T47D (cell line): Measurements from ENCODE around the gene TXNRD1.
"Not testable (repeated sequence)": the region's sequence is repeated elsewhere in the genome, so short reads cannot be mapped to it uniquely, and the experiment has no call there.

Experiments
- DNase-seq, 2 experiments: peaks; one replicate each; pipeline versions ENCODE4 v3.0.0 to v3.0.0-alpha.2; 2011 to 2012; ENCODE audit warnings: low read depth in 1 of 2, low spot score in 1 of 2
- JUND ChIP-seq: IDR thresholded peaks from 2 replicates; pipeline ENCODE4 v1.6.1; 2012; ENCODE audit warnings: low read depth
- in situ Hi-C: cut with HindIII; loops from 2 replicates; pipeline ENCODE4 v1.10.0; 2016; ENCODE audit warnings: low sequenced_read_pairs, low pct_unique_long_range_greater_than_20kb

Gene TXNRD1

GRCh38 chr12:104204690-104205480 is 10.7 kb upstream of the TXNRD1 start:
- DNase-seq = no peak
- TF ChIP-seq JUND = no peak
- in situ Hi-C loops = no loop called here

- in situ Hi-C loops = no loop called here
- no peak for DNase-seq
- TF ChIP-seq JUND = no peak
These were observed 8.0 kb upstream of the TXNRD1 start for GRCh38 chr12:104207416-104208205.

DNA sequence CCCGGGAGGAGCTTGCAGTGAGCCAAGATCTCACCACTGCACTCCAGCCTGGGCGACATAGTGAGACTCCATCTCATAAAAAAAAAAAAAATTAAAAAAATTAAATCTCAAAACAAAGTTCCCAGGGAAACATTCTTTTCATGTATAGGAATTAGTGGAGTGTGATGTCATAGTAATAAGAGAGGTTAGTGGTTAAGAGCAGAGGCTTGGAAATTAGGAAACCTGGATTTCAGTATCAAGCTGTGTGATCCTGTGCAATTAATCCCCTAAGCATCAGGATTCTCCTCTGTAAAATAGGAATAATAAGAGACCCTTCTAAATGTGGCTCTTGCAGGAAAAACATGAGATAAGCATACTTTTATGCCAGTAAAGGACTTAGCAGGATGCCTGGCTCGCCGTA is 3.1 kb upstream of the TXNRD1 start:
- in situ Hi-C loops = no loop called here
- TF ChIP-seq JUND = no peak
- no peak for DNase-seq

DNA sequence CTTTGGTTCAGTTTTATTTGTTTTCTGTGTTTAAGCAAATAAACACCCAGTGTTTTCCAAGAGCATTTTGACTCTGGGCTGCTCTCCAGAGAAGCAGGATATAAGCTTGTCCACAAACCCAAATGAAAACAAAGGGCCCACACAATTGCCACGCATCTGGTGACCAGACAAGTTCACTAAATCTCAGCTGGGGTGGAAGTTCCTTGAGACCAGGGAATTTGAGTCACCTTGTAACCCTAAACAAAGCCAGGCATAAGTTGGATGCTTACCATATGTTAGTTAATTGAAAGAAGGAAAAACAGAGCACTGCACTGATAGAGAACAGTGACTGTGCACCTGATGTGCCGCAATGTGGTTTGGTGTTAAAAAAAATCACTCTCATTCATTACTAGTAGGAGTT is 1.6 kb upstream of the TXNRD1 start:
- DNase-seq = peak; percentile 78 to 88
- in situ Hi-C loops = no loop called here
- TF ChIP-seq JUND = no peak; the same call in 1 of the 2 replicates

DNA sequence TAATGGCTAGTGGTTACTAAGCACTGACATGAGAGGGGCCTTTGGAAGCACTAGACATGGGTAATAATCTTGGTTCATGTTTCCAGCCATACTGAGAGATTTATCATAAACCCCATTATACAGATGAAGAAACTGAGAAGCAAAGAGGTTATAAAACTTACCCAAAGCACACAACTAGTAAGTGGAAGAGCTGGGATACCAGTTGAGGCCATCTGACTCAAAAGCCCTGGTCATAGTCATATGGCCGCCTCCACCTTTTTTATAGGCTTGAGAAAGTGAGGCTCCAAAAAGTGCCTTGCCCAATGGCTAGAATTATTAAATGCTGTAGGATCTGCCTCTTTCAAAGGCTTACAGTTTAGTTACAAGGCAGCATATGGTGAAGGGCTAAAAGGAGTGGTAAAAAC is 944 bp downstream of the TXNRD1 start:
- TF ChIP-seq JUND = no peak
- no peak for DNase-seq
- in situ Hi-C loops = no loop called here

DNA sequence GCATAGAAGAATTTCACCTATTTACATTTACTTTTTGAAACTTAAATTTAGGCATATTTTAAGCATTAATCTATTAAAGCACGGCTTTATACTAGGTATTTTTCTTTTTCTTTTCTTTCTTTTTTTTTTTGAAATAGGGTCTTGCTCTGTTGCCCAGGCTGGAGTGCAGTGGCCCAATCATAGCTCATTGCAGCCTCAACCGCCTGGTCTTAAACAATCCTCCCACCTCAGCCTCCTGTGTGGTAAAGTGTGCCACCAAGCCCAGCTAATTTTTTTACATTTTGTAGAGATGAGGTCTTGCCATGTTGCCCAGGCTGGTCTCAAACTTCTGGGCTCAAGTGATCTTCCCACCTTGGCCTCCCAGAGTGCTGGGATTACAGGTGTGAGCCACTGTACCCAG is 2.9 kb downstream of the TXNRD1 start:
- DNase-seq, in situ Hi-C loops: not testable (repeated sequence)

DNA sequence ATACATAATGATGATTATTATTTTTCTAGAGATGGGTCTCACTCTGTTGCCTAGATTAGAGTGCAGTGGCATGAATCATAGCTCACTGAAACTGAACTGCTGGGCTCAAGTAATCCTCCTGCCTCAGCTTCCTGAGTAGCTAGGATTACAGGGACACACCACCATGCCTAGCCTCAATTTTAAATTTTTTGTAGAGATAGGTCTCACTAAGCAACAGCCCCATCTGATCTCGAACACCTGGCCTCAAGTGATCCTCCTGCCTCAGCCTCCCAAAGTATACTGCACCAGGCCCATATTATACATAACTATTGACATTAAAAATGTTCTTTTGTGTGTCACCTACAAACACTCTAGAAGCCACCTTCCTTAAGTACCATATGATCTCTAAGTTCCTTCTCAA is 3.4 kb downstream of the TXNRD1 start:
- DNase-seq = no peak
- TF ChIP-seq JUND = no peak
- in situ Hi-C loops = no loop called here

GRCh38 chr12:104219361-104219892 is 3.8 kb downstream of the TXNRD1 start:
- DNase-seq = peak; percentile 62 to 63
- in situ Hi-C loops = no loop called here
- TF ChIP-seq JUND = peak; percentile 84

- in situ Hi-C loops = no loop called here
- peak; percentile 100 for TF ChIP-seq JUND
- DNase-seq = peak; percentile 59 to 81
These were observed 4.4 kb downstream of the TXNRD1 start for GRCh38 chr12:104219908-104220404.

DNA sequence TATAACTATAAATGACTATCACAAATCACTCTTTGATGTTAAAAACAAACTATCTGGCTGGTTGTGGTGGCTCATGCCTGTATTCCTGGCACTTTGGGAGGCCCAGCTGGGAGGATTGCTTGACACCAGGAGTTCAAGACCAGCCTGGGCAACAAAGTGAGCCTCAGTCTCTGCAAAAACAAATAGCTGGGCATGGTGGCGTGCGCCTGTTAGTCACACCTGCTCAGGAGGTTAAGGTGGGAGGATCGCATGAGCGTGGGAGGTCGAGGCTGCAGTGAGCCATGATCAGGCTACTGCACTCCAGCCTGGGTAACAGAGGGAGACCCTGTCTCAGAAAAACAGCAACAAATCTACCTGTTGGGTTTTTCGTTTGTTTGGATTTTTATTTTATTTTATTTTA is 5.4 kb downstream of the TXNRD1 start:
- DNase-seq = no peak
- TF ChIP-seq JUND = no peak
- in situ Hi-C loops = no loop called here

DNA sequence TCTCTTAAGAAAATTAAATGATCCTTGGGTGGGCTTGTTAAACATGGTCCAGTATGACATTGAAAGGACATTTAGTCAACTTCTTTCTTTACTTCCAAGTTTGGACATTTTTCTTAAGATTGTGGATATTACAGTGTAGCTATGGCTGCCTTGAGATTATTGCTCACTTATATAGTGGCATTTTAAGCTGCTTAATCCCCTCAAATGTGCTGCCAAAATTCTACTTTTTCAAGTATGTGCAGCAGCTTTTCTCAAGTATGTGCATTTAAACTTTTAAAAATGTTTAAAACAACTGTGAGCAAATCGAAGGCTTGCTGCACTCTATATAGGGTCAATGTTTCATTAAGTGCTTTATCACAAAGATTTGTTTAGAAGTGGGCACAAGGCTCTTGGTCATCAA is 7.4 kb downstream of the TXNRD1 start:
- TF ChIP-seq JUND = no peak
- in situ Hi-C loops = no loop called here
- no peak for DNase-seq

- TF ChIP-seq JUND = no peak
- in situ Hi-C loops = no loop called here
- no peak for DNase-seq
These were observed 8.1 kb downstream of the TXNRD1 start for GRCh38 chr12:104223712-104224111.

- DNase-seq = no peak
- in situ Hi-C loops = no loop called here
- TF ChIP-seq JUND = no peak
These were observed 11.1 kb downstream of the TXNRD1 start for GRCh38 chr12:104226672-104227071.
